PC-9 (cell line): ENCODE data around the gene RRP15.

ENCODE experiments used
- CTCF ChIP-seq: fragments of 200-600 bp; sonication (generic); conservative IDR thresholded peaks from 2 replicates; pipeline ENCODE4 v1.6.1; 2017; ENCODE audit warnings: mixed run types, antibody characterized with exemption, mild to moderate bottlenecking, moderate library complexity
- EZH2 ChIP-seq: fragments of 200-600 bp; sonication (generic); IDR thresholded peaks from 2 replicates; pipeline ENCODE4 v1.8.0; 2017; ENCODE audit warnings: antibody characterized with exemption, low read depth

GRCh38 chr1:218376722-218377121, 91.6 kb downstream of the RRP15 start:
- no peak for TF ChIP-seq CTCF
- TF ChIP-seq EZH2, result no peak
